Upper lobe of left lung (tissue), 6 donors: ENCODE data around the gene PSG6. TPM values are rescaled to one million over a fixed set of nuclear protein-coding genes. Genes with fewer than 3 reads are reported as not detected.
"Not testable (repeated sequence)": the region's sequence is repeated elsewhere in the genome, so short reads cannot be mapped to it uniquely, and the experiment has no call there.

ENCODE experiments used
- ATAC-seq, 2 donors: fragments of 200-7000 bp; cut with Tn5 transposase; one replicate each; pipeline ENCODE4 v1.9.1; 2022; ENCODE audit warnings: mild to moderate bottlenecking in 2 of 2, moderate library complexity in 2 of 2; ENCODE audit not compliant: low FRiP score in 2 of 2
- DNase-seq, 2 donors: peaks; one replicate each; pipeline ENCODE4 v3.0.0-alpha.2; 2019 to 2020
- H3K27ac ChIP-seq, 4 donors: fragments of 200-600 bp; sonication (generic); one replicate each; pipeline ENCODE4 v1.5.1; 2016 to 2019
- H3K27me3 ChIP-seq, 4 donors: fragments of 200-600 bp; sonication (generic); one replicate each; pipeline ENCODE4 v1.5.1; 2017 to 2019
- H3K36me3 ChIP-seq, 4 donors: fragments of 200-600 bp; sonication (generic); one replicate each; pipeline ENCODE4 v1.5.1; 2016 to 2019
- H3K4me1 ChIP-seq, 4 donors: fragments of 200-600 bp; sonication (generic); one replicate each; pipeline ENCODE4 v1.5.1; 2018 to 2019
- H3K4me3 ChIP-seq, 4 donors: fragments of 200-600 bp; sonication (generic); one replicate each; pipeline ENCODE4 v1.5.1; 2017 to 2019; ENCODE audit warnings: mild to moderate bottlenecking in 2 of 4, moderate library complexity in 1 of 4
- H3K9me3 ChIP-seq, 4 donors: fragments of 200-600 bp; sonication (generic); one replicate each; pipeline ENCODE4 v1.5.1; 2018 to 2019
- CTCF ChIP-seq, 6 experiments: fragments of 450-650 bp in 4 of 6; fragments of 200-600 bp in 2 of 6; sonication (generic) in 2 of 6; IDR thresholded peaks; one replicate each; pipeline ENCODE4 v1.5.1; 2016 to 2019; ENCODE audit warnings: antibody characterized with exemption in 6 of 6
- EP300 ChIP-seq, 4 donors: sonication (generic); formaldehyde crosslinking; IDR thresholded peaks; one replicate each; pipeline ENCODE4 v1.5.1; 2017; ENCODE audit warnings: antibody characterized with exemption in 4 of 4, control low read depth in 2 of 4
- POLR2A ChIP-seq, 4 donors: fragments of 450-650 bp; IDR thresholded peaks; one replicate each; pipeline ENCODE4 v1.5.1; 2016 to 2017; ENCODE audit warnings: antibody characterized with exemption in 4 of 4, mild to moderate bottlenecking in 2 of 4
- POLR2AphosphoS5 ChIP-seq, 2 donors: sonication (generic); formaldehyde crosslinking; IDR thresholded peaks; one replicate each; pipeline ENCODE4 v1.5.1; 2017; ENCODE audit warnings: antibody characterized with exemption in 2 of 2
- WGBS, 2 donors: methylation state at CpG; one replicate each; pipeline ENCODE4 v1.1.5; 2017 to 2018; 5-methylcytosine and 5-hydroxymethylcytosine counted together
- total RNA-seq, 6 donors: library from RNA; depleted of rRNA in 4 of 6; stranded (reverse); fragments of >200 nt in 4 of 6; gene quantifications; one replicate each; pipeline versions ENCODE4 v1.1.0 to v1.2.1, GENCODE V29; 2016 to 2021
- donor health status: DM: no; HTN: no; CAD: no; lungs with moderate emphysema.
- donor health status: DM: no; HTN: yes; CAD: no; lungs with severe emphysema.

Gene PSG6
- total RNA-seq, 6 donors from 2014 or later: not detected

- WGBS, 2 donors: 69 to 71% methylated on average over 3 of the region's 3 CpGs
- no peaks in the 10 kb centered on the region for H3K36me3 ChIP-seq
- ATAC-seq: no peak
These were observed 45.1 kb downstream of the PSG6 start for GRCh38 chr19:42872608-42873007.

GRCh38 chr19:42857544-42857867 is 60.2 kb downstream of the PSG6 start:
- Histone ChIP-seq H3K9me3 (no peaks in the 10 kb centered on the region), H3K36me3 (no peaks in the 10 kb centered on the region), H3K27ac (no peak overlapping the region), H3K27me3 (no peaks in the 10 kb centered on the region), H3K4me3 (no peak overlapping the region), H3K4me1 (no peaks in the 10 kb centered on the region)
- no peak for DNase-seq
- ATAC-seq: no peak
- 43 to 74% methylated on average over 5 of the region's 5 CpGs for WGBS, 2 donors
- peak in 1 of 6 experiments; percentile 42 for TF ChIP-seq CTCF (IDR thresholded peaks at IDR 0.05)
- TF ChIP-seq EP300 (IDR thresholded peaks at IDR 0.05): no peak

More at GRCh38 chr19:42872608-42873007, 45.1 kb downstream of the PSG6 start:
- no peak overlapping the region for H3K27ac ChIP-seq
- H3K4me3 ChIP-seq: no peak overlapping the region
- no peaks in the 10 kb centered on the region for H3K9me3 ChIP-seq
- DNase-seq: no peak
- H3K27me3 ChIP-seq: no peaks in the 10 kb centered on the region
- no peaks in the 10 kb centered on the region for H3K4me1 ChIP-seq
- no peak for TF ChIP-seq CTCF (IDR thresholded peaks at IDR 0.05)
- TF ChIP-seq POLR2AphosphoS5 (IDR thresholded peaks at IDR 0.05): no peak
- TF ChIP-seq POLR2A (IDR thresholded peaks at IDR 0.05): no peak
- no peak for TF ChIP-seq EP300 (IDR thresholded peaks at IDR 0.05)

- TF ChIP-seq CTCF (IDR thresholded peaks at IDR 0.05): peak in 3 of 6 experiments; percentile 28 to 46 (median 28)
- not testable (repeated sequence) for H3K36me3 ChIP-seq, ATAC-seq, H3K27ac ChIP-seq, H3K27me3 ChIP-seq, H3K4me1 ChIP-seq, H3K4me3 ChIP-seq, H3K9me3 ChIP-seq
- 78 to 80% methylated on average over 14 to 19 of the region's 19 CpGs for WGBS, 2 donors
- DNase-seq: peak in 1 of 2 donors; percentile 63
These were observed 60.7 kb downstream of the PSG6 start for GRCh38 chr19:42856866-42857543.

- not testable (repeated sequence) for DNase-seq
- WGBS, 2 donors: 77 to 87% methylated on average over 2 to 3 of the region's 3 CpGs
These were observed 62.9 kb downstream of the PSG6 start for GRCh38 chr19:42854745-42855144.

GRCh38 chr19:42853231-42853630 is 64.5 kb downstream of the PSG6 start:
- H3K4me3 ChIP-seq, H3K36me3 ChIP-seq, H3K27ac ChIP-seq, H3K27me3 ChIP-seq, H3K9me3 ChIP-seq, DNase-seq, H3K4me1 ChIP-seq, ATAC-seq: not testable (repeated sequence)
- 93 to 100% methylated on average over 1 of the region's 1 CpG for WGBS, 2 donors

More at GRCh38 chr19:42854745-42855144, 62.9 kb downstream of the PSG6 start:
- not testable (repeated sequence) for H3K4me3 ChIP-seq, H3K4me1 ChIP-seq, H3K27ac ChIP-seq, H3K27me3 ChIP-seq, H3K36me3 ChIP-seq, H3K9me3 ChIP-seq, ATAC-seq

- H3K4me1 ChIP-seq, DNase-seq, H3K36me3 ChIP-seq, H3K27ac ChIP-seq, H3K4me3 ChIP-seq, H3K27me3 ChIP-seq, ATAC-seq, H3K9me3 ChIP-seq: not testable (repeated sequence)
These were observed 64.9 kb downstream of the PSG6 start for GRCh38 chr19:42852821-42853220.

Other genes with a start within 250 kb of the PSG6 start
- not detected for gene PSG3, start 177.4 kb downstream of the PSG6 start, total RNA-seq
- not detected for gene PSG8, start 152.2 kb downstream of the PSG6 start, total RNA-seq
- not detected for gene PSG1, start 38.2 kb downstream of the PSG6 start, total RNA-seq
- gene PSG7, start 19.3 kb upstream of the PSG6 start, total RNA-seq: not detected
- gene PSG11, start 108.6 kb upstream of the PSG6 start, total RNA-seq: not detected
- gene PSG2, start 164.8 kb upstream of the PSG6 start, total RNA-seq: not detected